DND-41 (cell line): ENCODE measurements around the gene G3BP1.

Source experiments
- EZH2 ChIP-seq: IDR thresholded peaks from 3 replicates; pipeline ENCODE4 v1.6.1; 2012; ENCODE audit warnings: borderline replicate concordance, low read depth, mild to moderate bottlenecking, moderate library complexity, low read length, inconsistent platforms; ENCODE audit not compliant: severe bottlenecking
- TF ChIP-seq, protein P1 (sequence below): IDR thresholded peaks from 2 replicates; pipeline ENCODE4 v1.5.1; 2012; ENCODE audit warnings: borderline replicate concordance, low read length, moderate library complexity, mild to moderate bottlenecking; ENCODE audit not compliant: poor library complexity, severe bottlenecking; ENCODE audit errors: extremely low read depth

DNA sequence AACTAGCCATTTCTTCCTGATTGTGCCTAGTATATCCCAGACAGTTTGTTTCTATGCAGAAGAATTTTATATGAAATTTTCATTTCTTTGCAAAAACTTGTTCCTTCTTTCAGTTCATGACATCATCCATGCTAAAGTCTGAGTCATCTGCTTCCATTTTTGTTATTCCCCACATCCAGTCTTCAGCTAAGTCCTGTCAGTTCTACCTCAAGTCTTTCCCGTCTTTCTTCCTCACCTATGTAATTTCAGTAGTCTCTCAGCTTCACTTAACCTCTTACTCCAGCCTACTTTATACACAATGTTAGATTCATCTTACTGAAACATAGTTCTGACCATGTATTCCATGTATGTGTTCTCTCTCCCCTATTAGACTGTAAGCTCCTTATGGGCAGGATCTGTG lies 39.1 kb downstream of the G3BP1 start:
- TF ChIP-seq, protein P1, sequence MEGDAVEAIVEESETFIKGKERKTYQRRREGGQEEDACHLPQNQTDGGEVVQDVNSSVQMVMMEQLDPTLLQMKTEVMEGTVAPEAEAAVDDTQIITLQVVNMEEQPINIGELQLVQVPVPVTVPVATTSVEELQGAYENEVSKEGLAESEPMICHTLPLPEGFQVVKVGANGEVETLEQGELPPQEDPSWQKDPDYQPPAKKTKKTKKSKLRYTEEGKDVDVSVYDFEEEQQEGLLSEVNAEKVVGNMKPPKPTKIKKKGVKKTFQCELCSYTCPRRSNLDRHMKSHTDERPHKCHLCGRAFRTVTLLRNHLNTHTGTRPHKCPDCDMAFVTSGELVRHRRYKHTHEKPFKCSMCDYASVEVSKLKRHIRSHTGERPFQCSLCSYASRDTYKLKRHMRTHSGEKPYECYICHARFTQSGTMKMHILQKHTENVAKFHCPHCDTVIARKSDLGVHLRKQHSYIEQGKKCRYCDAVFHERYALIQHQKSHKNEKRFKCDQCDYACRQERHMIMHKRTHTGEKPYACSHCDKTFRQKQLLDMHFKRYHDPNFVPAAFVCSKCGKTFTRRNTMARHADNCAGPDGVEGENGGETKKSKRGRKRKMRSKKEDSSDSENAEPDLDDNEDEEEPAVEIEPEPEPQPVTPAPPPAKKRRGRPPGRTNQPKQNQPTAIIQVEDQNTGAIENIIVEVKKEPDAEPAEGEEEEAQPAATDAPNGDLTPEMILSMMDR = no peak
- TF ChIP-seq EZH2 = no peak
